Head of caudate nucleus (tissue), 42 donors: ENCODE data around the gene GABBR2.
A peak's percentile ranks its signal among the peaks of the same experiment; 100 is the strongest.
"Not testable (repeated sequence)": the region's sequence is repeated elsewhere in the genome, so short reads cannot be mapped to it uniquely, and the experiment has no call there.

Experiments
- DNase-seq, 42 donors: peaks; one replicate each; pipeline versions ENCODE4 v3.0.0 to v3.0.0-alpha.2; 2020 to 2021; ENCODE audit warnings: mixed read lengths in 7 of 42
- intact Hi-C: fragments of 100-400 bp; cut with DNase I; formaldehyde crosslinking; loops from one replicate; pipeline ENCODE4 v1.15.0; 2022

Gene GABBR2

DNA sequence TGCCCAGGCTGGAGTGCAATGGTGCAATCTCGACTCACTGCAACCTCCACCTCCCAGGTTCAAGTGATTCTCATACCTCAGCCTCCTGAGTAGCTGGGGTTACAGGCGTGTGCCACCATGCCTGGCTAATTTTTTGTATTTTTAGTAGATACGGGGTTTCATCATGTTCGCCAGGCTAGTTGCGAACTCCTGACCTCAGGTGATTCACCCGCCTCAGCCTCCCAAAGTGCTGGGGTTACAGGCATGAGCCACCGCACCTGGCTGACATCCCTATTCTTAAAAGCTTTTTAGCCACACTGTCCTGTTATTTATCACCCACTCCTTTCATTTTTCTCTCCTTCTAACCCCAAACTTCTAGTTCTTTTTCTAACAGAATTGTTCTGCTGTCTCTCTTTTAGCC lies 425.6 kb downstream of the GABBR2 start:
- intact Hi-C loops, DNase-seq: not testable (repeated sequence)

- intact Hi-C loops, result no loop called here
- DNase-seq, result no peak
Measured at GRCh38 chr9:98281281-98281680, 427.5 kb downstream of the GABBR2 start.

DNA sequence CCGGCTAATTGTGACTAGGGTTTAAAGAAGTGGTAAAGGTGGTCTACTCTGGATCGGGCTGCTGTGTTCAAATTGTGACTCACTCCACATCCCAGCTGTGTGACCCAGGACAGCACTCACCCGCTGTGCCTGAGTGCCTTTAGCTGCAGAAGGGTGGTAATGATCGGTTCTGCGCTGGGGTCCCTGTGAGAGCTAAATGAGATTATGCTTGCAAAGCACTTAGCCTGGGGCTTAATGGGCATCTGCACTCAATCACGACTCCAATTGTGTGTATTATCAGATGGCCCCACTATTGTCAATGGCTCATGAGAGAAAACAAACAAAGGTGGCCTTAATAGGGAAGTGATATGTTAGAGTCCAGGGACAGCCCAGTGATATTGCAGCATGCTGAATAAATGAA lies 428.2 kb downstream of the GABBR2 start:
- DNase-seq, result no peak
- intact Hi-C loops, result no loop called here

DNA sequence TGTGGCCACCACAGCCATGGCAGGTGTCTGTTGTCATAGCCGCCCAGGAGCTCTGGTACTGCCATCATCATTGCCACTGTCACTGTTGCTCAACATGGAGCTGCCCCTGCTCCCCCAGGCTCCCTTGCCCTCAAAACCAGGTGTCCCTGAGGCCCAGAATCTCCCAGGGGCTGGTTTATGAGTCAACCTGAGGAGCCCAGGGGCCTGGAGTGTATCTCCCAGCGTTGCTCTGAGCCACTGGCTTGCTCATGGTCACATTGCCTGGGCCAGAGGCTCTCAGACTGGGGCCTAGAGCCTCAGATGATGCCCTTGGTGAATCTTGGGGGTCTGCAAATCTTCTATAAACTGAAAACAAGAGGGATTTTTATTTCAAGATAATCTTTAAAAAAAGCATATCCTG lies 428.6 kb downstream of the GABBR2 start:
- DNase-seq, result no peak
- intact Hi-C loops, result no loop called here

GRCh38 chr9:98276907-98277469 lies 431.7 kb downstream of the GABBR2 start:
- no peak for DNase-seq
- intact Hi-C loops, result no loop called here

DNA sequence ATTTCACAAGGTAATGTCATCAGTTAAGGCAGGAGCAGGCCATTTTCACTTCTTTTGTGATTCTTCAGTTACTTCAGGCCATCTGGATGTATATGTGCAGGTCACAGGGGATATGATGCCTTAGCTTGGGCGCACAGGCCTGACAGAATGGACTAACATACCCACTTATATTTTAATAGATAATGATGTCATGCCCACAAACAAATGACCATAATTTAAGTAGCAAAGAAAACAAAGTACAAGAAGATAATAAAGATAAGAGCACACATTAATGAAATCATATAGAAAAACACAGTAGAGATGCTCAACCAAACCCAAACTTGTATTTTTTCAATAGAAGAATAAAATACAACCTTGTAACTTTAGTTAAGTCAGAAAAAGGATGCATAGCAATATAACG lies 433.6 kb downstream of the GABBR2 start:
- DNase-seq, result no peak
- intact Hi-C loops, result no loop called here

GRCh38 chr9:98272083-98272482 lies 436.7 kb downstream of the GABBR2 start:
- intact Hi-C loops, result no loop called here
- no peak for DNase-seq

- DNase-seq, result peak in 1 of 42 donors; percentile 3
- intact Hi-C loops, result no loop called here
Measured at GRCh38 chr9:98271479-98271878, 437.3 kb downstream of the GABBR2 start.

GRCh38 chr9:98270284-98270683 lies 438.5 kb downstream of the GABBR2 start:
- intact Hi-C loops, DNase-seq: not testable (repeated sequence)

- intact Hi-C loops, result not testable (repeated sequence)
Measured at GRCh38 chr9:98269652-98270051, 439.1 kb downstream of the GABBR2 start.

DNA sequence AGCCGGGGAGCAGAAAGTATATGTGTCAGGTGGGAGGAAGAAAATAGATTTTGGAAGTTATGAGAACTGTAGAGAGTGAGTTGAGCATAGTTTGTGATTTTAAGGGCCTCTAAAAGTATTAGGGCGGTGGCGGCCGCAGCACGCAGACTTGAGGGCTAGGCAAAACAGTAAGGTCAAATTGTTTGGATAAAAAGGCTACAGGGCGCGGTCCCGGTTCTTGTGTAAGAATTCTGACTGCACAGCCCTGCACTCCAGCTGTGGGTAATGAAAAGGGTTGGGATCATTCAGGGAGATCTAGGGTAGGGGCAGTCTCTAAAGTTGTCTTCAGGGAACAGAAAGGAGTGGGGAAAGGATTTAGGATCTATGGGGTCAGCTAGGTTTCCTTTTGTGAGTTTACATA lies 441.2 kb downstream of the GABBR2 start:
- DNase-seq, intact Hi-C loops: not testable (repeated sequence)

More at GRCh38 chr9:98269652-98270051, 439.1 kb downstream of the GABBR2 start:
- not testable (repeated sequence) for DNase-seq

DNA sequence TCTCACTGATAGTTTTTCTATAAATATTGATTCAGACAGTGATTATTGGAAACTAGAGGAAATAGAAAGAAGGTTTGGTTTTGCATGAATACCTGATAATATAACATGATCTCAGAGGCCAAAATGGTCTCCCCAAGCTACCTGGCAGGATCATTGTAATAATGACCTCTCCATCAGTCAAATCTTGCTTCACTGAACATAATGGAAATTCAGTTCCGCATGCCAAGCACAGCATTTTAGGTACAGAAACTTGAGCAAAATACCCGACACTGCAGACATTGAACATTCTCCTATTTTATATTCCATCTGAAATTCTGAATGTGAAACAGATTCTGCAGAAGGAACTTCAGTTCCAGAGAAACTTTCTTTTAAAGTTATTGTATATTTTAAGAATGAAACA lies 444.2 kb downstream of the GABBR2 start:
- no peak for DNase-seq
- intact Hi-C loops, result loop anchor here (5.0 kb wide), 2 partner anchors 57 to 192 kb away; no protein-coding TSS in a partner anchor

GRCh38 chr9:98263482-98264357 lies 445.0 kb downstream of the GABBR2 start:
- DNase-seq, result peak; percentile 72 to 93 (median 87)
- intact Hi-C loops, result loop anchor here (5.0 kb wide), 2 partner anchors 56 to 191 kb away; no protein-coding TSS in a partner anchor

DNA sequence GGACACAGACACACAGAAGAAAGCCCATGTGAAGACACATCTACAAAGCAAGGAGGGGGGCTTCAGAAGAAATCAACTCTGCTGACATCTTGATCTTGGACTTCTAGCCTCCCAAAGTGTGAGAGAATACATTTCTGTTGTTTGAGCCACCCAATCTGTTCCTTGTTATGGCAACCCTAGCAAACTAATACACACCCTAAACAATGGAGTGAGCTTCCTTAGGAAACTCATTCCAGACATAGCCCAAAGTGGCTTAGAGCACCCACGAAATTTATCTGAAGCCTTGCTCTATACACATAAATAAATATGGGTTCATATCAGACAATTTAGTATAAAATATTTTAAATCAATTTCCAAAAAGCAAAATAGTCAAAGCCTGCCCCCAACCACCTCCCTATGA lies 445.7 kb downstream of the GABBR2 start:
- no peak for DNase-seq
- intact Hi-C loops, result loop anchor here (5.0 kb wide), 2 partner anchors 56 to 191 kb away; no protein-coding TSS in a partner anchor

DNA sequence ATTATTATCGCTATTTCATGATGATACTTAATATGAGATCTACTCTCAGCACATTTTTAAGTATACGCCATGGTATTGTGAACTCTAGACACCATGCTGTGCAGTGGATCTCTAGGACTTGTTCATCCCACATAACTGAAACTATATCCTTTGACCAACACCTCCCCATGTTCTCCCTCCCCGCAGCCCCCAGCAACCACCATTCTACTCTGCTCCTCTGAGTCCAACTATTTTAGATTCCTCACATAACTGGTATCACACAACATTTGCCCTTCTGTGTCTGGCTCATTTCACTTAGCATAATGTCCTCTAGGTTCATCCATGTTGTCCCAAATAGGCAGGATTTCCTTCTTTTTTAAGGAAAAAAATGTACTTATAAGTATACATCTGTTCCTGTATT lies 446.7 kb downstream of the GABBR2 start:
- intact Hi-C loops, result loop anchor here (5.0 kb wide), 2 partner anchors 55 to 190 kb away; no protein-coding TSS in a partner anchor
- DNase-seq, result no peak

DNA sequence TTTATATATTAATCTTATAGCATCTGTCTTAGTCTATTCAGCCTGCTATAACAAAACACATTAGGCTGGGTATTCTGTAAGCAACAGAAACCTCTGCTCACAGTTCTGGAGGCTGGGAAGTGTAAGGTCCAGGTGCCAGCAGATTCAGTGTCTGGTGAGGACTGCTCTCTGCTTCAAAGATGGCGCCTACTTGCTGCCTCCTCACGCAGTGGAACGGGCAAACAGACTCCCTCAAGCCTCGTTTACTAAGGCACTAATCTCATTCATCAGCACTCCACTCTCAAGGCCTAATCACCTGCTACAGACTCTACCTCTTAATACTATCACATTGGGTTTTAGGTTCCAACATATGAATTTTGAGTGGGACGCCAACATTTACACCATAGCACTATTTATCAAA lies 448.1 kb downstream of the GABBR2 start:
- intact Hi-C loops, result loop anchor here (5.0 kb wide), 2 partner anchors 53 to 188 kb away; no protein-coding TSS in a partner anchor
- peak in 1 of 42 donors; percentile 8 for DNase-seq

- peak in 1 of 42 donors; percentile 18 for DNase-seq
- intact Hi-C loops, result loop anchor here (5.0 kb wide), 4 partner anchors 52 to 337 kb away; partner anchors contain the start of genes NANS and TRMO
Measured at GRCh38 chr9:98259791-98260190, 448.9 kb downstream of the GABBR2 start.

DNA sequence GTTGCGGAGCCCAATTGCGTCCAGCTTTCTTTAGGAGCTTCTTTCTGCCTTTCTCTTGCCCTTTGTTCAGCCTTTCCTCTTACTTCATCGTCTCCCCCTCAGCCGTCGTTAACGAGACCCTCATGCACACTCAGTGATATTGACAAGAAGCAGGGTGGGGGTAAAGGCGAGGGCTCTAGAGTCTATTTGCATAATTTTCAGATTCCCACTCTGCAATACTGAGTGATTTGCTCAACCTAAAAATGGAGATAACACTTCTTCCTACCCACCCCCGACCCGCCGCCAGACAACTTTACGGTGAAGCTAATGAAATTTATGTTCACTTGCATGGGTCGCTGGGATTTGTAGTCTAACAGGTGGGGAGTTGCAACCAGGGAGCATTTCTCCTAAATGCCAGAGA lies 452.0 kb downstream of the GABBR2 start:
- intact Hi-C loops, result loop anchor here (5.0 kb wide), 2 partner anchors 199 to 334 kb away; partner anchors contain the start of genes NANS and TRMO
- DNase-seq, result peak in 10 of 42 donors; percentile 17 to 47 (median 26)

DNA sequence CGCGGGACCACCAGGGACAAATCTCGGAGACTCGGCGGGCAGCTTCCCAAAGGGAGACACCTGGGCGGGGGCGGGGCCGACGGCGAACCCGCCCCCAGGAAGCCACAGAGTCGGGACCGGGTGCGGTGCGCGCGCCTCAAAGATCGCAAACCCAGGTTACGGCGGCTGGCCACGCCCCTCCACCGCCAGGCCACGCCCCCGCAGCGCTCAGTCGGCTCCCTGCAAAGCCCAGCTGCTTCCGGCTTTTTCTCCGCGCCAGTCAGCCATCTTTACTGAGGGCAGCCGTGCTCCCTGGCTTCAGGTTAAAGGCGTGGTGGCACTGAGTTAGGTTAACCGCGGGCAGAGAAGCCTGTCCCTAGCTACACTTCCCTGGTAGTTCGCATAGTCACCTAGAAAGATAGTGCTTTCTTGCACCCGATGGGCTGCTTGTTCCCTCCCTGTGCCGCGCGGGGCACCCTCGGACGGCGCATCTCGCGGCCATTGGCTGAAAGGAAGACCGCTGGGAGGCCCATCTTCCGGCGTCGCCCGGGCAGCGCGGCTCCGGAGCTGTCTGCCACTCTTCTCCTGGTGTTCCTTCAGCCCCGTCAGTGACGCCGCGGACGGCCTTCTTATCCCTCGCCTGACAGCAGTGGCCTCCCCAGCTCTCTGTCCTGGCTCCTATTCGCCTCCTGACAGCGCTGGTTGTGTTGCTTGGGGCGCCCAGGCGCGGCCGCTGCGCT lies 453.0 kb downstream of the GABBR2 start, which contains the start of gene TBC1D2:
TBC1D2 (minus strand) TSS at position 72 of the 719 bp plus-strand sequence. CDS start 108 bp downstream, outside the sequence.
- intact Hi-C loops, result loop anchor here (5.0 kb wide), 2 partner anchors 198 to 333 kb away; partner anchors contain the start of genes NANS and TRMO
- DNase-seq, result peak; percentile 88 to 98 (median 94)
